Measurements from ENCODE around the gene EPB41L4A.

DNA sequence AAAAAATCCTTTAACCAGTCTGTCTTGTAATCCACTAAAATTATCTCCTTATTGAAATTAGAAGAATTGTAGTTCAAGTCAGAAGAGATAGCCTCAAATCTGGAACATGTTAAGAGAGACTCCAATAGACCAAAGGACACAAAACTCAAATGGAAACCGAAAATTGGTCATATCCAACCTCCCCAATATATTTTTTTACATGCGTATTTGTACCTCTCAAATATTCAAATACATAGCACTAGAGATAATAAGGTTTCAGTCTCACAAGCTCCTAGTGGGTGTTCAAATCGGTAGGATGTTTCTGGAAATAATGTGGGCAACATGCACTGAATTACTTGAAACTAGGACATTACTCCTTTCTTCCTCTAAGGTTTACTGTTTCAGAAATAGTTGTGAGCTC, 33.5 kb downstream of the EPB41L4A start:
- no peak for TF ChIP-seq GATA2 (IDR thresholded peaks at IDR 0.05; ENCODE audit: low read depth, low read length)
- no peak for TF ChIP-seq GATA3 (IDR thresholded peaks at IDR 0.05; ENCODE audit: low read depth, low read length)

All from SH-SY5Y (cell line).